K562 (cell line): ENCODE data around the gene SEPTIN1. TPM values are rescaled to one million over a fixed set of nuclear protein-coding genes. Genes with fewer than 3 reads are reported as not detected.

Experiments
- MECOM ChIP-seq: fragments of 250-450 bp; sonication (Bioruptor Pico); IDR thresholded peaks from 2 replicates; pipeline ENCODE4 v1.8.0; 2022; ENCODE audit warnings: inconsistent platforms
- RBFOX2 ChIP-seq: fragments of 200-400 bp; formaldehyde crosslinking; IDR thresholded peaks from 2 replicates; pipeline ENCODE4 v1.6.1; 2017; ENCODE audit warnings: low read depth, mild to moderate bottlenecking, low read length, moderate library complexity
- ZNF316 ChIP-seq: fragments of 450-650 bp; IDR thresholded peaks from 2 replicates; pipeline ENCODE4 v1.6.1; 2016
- polyA plus RNA-seq, 8 experiments: library from polyadenylated mRNA; depleted of rRNA in 4 of 8; stranded (reverse) in 5 of 8; unstranded in 3 of 8; fragments of >200 nt; fragmentation: Nextera tagmentation in 2 of 8; fragmentation: Illumina TruSeq in 1 of 8; extraction: Ambion mirVana in 2 of 8; extraction: Trizol in 1 of 8; gene quantifications; 2 replicates each; pipeline versions ENCODE4 v1.2.1 to v1.2.3, GENCODE V29; 2011 to 2014; ENCODE audit warnings: inconsistent platforms in 1 of 8, missing spikeins in 1 of 8
- total RNA-seq, 7 experiments: library from RNA; depleted of rRNA in 6 of 7; stranded (reverse); fragments of >200 nt in 6 of 7; fragmentation: Illumina TruSeq in 2 of 7; extraction: Trizol in 2 of 7; gene quantifications; 2 replicates each; pipeline versions ENCODE4 v1.2.1 to v1.2.3, GENCODE V29; 2011 to 2021; ENCODE audit warnings: low replicate concordance in 1 of 7
- TF ChIP-seq, protein P1 (sequence below): sonication (generic); formaldehyde crosslinking; IDR thresholded peaks from 2 replicates; pipeline ENCODE4 v1.8.0; 2023; ENCODE audit warnings: missing genetic modification reagents, mild to moderate bottlenecking, borderline replicate concordance
- TF ChIP-seq, protein P2 (sequence below), 2 experiments: fragments of 150-350 bp in 1 of 2; IDR thresholded peaks; 2 replicates each; pipeline ENCODE4 v1.6.1; 2012 to 2016; ENCODE audit warnings: low read depth in 2 of 2, low read length in 2 of 2, mild to moderate bottlenecking in 1 of 2, moderate library complexity in 1 of 2
- TF ChIP-seq, protein P3 (sequence below): sonication (generic); formaldehyde crosslinking; IDR thresholded peaks from 2 replicates; pipeline ENCODE4 v1.9.0; 2022; ENCODE audit warnings: mild to moderate bottlenecking, missing genetic modification reagents

Gene SEPTIN1
- total and polyA plus RNA-seq, 9 of the 15 experiments (the other 6 are each of a cell fraction or from before 2014, with no cell fraction given): 0.23 to 5.6 (median 1.7) TPM; not detected in 1

DNA sequence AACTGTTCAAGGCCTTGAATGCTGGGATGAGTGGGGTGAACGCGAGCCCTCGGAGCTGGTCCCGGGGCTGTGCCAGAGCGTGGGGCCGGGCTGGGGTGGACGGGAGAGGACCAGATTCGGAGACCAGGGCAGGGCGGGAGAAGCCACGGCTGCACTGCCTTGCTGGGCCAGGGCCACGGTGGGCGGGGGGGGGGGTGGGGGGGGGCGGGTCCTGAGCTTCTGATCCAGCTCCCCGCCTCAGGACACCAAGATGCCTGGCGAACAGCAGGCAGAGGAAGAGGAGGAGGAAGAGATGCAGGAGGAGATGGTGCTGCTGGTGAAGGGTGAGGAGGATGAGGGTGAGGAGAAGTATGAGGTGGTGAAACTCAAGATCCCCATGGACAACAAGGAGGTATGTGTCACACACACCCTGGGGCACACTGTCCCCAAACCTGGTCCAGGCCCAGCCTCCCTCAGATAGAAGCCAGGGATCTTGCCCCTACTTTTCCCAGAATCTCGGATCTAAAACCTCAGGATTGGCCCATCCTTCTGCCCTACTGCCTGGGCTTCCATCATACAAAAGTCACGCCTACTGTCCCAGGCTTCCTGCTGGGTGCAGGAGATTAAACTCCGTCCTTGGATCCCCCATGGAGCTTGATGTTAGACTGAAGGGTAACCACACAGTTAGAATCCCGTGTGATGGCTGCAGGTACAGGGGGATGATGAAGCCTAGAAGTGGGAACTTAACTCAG, 25.6 kb upstream of the SEPTIN1 start (continued):
- TF ChIP-seq, protein P1, sequence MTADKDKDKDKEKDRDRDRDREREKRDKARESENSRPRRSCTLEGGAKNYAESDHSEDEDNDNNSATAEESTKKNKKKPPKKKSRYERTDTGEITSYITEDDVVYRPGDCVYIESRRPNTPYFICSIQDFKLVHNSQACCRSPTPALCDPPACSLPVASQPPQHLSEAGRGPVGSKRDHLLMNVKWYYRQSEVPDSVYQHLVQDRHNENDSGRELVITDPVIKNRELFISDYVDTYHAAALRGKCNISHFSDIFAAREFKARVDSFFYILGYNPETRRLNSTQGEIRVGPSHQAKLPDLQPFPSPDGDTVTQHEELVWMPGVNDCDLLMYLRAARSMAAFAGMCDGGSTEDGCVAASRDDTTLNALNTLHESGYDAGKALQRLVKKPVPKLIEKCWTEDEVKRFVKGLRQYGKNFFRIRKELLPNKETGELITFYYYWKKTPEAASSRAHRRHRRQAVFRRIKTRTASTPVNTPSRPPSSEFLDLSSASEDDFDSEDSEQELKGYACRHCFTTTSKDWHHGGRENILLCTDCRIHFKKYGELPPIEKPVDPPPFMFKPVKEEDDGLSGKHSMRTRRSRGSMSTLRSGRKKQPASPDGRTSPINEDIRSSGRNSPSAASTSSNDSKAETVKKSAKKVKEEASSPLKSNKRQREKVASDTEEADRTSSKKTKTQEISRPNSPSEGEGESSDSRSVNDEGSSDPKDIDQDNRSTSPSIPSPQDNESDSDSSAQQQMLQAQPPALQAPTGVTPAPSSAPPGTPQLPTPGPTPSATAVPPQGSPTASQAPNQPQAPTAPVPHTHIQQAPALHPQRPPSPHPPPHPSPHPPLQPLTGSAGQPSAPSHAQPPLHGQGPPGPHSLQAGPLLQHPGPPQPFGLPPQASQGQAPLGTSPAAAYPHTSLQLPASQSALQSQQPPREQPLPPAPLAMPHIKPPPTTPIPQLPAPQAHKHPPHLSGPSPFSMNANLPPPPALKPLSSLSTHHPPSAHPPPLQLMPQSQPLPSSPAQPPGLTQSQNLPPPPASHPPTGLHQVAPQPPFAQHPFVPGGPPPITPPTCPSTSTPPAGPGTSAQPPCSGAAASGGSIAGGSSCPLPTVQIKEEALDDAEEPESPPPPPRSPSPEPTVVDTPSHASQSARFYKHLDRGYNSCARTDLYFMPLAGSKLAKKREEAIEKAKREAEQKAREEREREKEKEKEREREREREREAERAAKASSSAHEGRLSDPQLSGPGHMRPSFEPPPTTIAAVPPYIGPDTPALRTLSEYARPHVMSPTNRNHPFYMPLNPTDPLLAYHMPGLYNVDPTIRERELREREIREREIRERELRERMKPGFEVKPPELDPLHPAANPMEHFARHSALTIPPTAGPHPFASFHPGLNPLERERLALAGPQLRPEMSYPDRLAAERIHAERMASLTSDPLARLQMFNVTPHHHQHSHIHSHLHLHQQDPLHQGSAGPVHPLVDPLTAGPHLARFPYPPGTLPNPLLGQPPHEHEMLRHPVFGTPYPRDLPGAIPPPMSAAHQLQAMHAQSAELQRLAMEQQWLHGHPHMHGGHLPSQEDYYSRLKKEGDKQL: no peak
- TF ChIP-seq RBFOX2: no peak
- TF ChIP-seq, protein P2, sequence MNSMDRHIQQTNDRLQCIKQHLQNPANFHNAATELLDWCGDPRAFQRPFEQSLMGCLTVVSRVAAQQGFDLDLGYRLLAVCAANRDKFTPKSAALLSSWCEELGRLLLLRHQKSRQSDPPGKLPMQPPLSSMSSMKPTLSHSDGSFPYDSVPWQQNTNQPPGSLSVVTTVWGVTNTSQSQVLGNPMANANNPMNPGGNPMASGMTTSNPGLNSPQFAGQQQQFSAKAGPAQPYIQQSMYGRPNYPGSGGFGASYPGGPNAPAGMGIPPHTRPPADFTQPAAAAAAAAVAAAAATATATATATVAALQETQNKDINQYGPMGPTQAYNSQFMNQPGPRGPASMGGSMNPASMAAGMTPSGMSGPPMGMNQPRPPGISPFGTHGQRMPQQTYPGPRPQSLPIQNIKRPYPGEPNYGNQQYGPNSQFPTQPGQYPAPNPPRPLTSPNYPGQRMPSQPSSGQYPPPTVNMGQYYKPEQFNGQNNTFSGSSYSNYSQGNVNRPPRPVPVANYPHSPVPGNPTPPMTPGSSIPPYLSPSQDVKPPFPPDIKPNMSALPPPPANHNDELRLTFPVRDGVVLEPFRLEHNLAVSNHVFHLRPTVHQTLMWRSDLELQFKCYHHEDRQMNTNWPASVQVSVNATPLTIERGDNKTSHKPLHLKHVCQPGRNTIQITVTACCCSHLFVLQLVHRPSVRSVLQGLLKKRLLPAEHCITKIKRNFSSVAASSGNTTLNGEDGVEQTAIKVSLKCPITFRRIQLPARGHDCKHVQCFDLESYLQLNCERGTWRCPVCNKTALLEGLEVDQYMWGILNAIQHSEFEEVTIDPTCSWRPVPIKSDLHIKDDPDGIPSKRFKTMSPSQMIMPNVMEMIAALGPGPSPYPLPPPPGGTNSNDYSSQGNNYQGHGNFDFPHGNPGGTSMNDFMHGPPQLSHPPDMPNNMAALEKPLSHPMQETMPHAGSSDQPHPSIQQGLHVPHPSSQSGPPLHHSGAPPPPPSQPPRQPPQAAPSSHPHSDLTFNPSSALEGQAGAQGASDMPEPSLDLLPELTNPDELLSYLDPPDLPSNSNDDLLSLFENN (IDR thresholded peaks at IDR 0.05; ENCODE audit: low read depth in 2 of 2, low read length in 2 of 2): no peak
- TF ChIP-seq ZNF316: no peak
- no peak for TF ChIP-seq MECOM
- TF ChIP-seq, protein P3, sequence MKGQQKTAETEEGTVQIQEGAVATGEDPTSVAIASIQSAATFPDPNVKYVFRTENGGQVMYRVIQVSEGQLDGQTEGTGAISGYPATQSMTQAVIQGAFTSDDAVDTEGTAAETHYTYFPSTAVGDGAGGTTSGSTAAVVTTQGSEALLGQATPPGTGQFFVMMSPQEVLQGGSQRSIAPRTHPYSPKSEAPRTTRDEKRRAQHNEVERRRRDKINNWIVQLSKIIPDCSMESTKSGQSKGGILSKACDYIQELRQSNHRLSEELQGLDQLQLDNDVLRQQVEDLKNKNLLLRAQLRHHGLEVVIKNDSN: no peak
- TF ChIP-seq, all 486 proteins: peak for 5
